ENCODE measurements around the gene BAG1. TPM values are rescaled to one million over a fixed set of nuclear protein-coding genes. Genes with fewer than 3 reads are reported as not detected.
A peak's percentile ranks its signal among the peaks of the same experiment; 100 is the strongest.

BAG1 gene
- total and polyA plus RNA-seq, 5 experiments from 2014 or later = 55.9 to 92.6 (median 80.5) TPM

- H3K27ac Mint-ChIP-seq = peak overlapping the region; percentile 39 to 100 (median 99)
- peaks cover 4 to 46% (median 18%) of the 10 kb centered on the region in 3 donors for H3K36me3 Mint-ChIP-seq
- H3K27me3 Mint-ChIP-seq = peaks cover 0 to 2% (median 0%) of the 10 kb centered on the region in 5 donors
- H3K4me3 Mint-ChIP-seq = peak overlapping the region; percentile 68 to 98 (median 92)
- peaks cover 34 to 81% (median 72%) of the 10 kb centered on the region in 4 donors for H3K4me1 Mint-ChIP-seq
- no peak for DNase-seq
- POLR2A ChIA-PET = interaction anchor here (2.6 kb wide), 1 partner anchor 181 kb away, joined by 23 read pairs; the partner anchor contains the start of gene NOL6
- no peak for ATAC-seq
- H3K9me3 Mint-ChIP-seq = no peaks in the 10 kb centered on the region
These were observed 27.4 kb upstream of the BAG1 start for GRCh38 chr9:33291901-33292300.

- H3K4me3 Mint-ChIP-seq = peak overlapping the region; percentile 82 to 99 (median 95)
- H3K36me3 Mint-ChIP-seq = peaks cover 4 to 38% (median 18%) of the 10 kb centered on the region in 3 donors
- H3K27me3 Mint-ChIP-seq = peaks cover 0 to 2% (median 0%) of the 10 kb centered on the region in 5 donors
- ATAC-seq (no peak), DNase-seq (no peak)
- POLR2A ChIA-PET = interaction anchor here (1.2 to 2.7 kb wide), 10 partner anchors 10 to 266 kb away, joined by 4 to 44 read pairs (median 12); partner anchors contain the start of genes AQP3, B4GALT1, BAG1 and CHMP5
- peak overlapping the region; percentile 97 to 100 (median 99) for H3K27ac Mint-ChIP-seq
- H3K4me1 Mint-ChIP-seq = peaks cover 28 to 77% (median 66%) of the 10 kb centered on the region in 4 donors
- H3K9me3 Mint-ChIP-seq = no peaks in the 10 kb centered on the region
These were observed 26.5 kb upstream of the BAG1 start for GRCh38 chr9:33291031-33291397.

- Mint-ChIP-seq H3K36me3 (peaks cover 4 to 36% (median 15%) of the 10 kb centered on the region in 3 donors), H3K4me3 (peak within 1 kb of the TSS; percentile 82 to 99 (median 95)), H3K4me1 (peaks cover 27 to 72% (median 63%) of the 10 kb centered on the region in 4 donors), H3K27me3 (peaks cover 0 to 2% (median 0%) of the 10 kb centered on the region in 5 donors), H3K27ac (peak within 1 kb of the TSS; percentile 97 to 100 (median 99)), H3K9me3 (no peaks in the 10 kb centered on the region)
- peak; percentile 84 to 85 for ATAC-seq
- POLR2A ChIA-PET = interaction anchor here (0.6 to 2.7 kb wide), 32 partner anchors 8 to 1674 kb away, joined by 3 to 44 read pairs (median 4); partner anchors contain the start of genes AQP3, B4GALT1, BAG1 and CHMP5
- DNase-seq = peak; percentile 93 to 100 (median 99)
These were observed 25.9 kb upstream of the BAG1 start, which contains the start of gene NFX1 for GRCh38 chr9:33290247-33291030. Gene NFX1, plus strand, starts transcription at chr9:33290516. Its CDS starts 57 bp downstream, at chr9:33290573.

GRCh38 chr9:33289936-33290246 is 25.4 kb upstream of the BAG1 start:
- Mint-ChIP-seq H3K27ac (peak overlapping the region; percentile 97 to 100 (median 99)), H3K4me1 (peaks cover 27 to 68% (median 60%) of the 10 kb centered on the region in 4 donors), H3K9me3 (no peaks in the 10 kb centered on the region), H3K4me3 (peak overlapping the region; percentile 82 to 99 (median 95)), H3K36me3 (peaks cover 4 to 33% (median 14%) of the 10 kb centered on the region in 3 donors), H3K27me3 (peaks cover 0 to 2% (median 0%) of the 10 kb centered on the region in 5 donors)
- ATAC-seq (no peak), DNase-seq (no peak)
- POLR2A ChIA-PET = interaction anchor here (0.6 to 2.7 kb wide), 32 partner anchors 8 to 1673 kb away, joined by 3 to 44 read pairs (median 4); partner anchors contain the start of genes AQP3, B4GALT1, BAG1 and CHMP5

GRCh38 chr9:33289496-33289895 is 25.0 kb upstream of the BAG1 start:
- H3K27me3 Mint-ChIP-seq = peaks cover 0 to 2% (median 0%) of the 10 kb centered on the region in 5 donors
- POLR2A ChIA-PET = interaction anchor here (0.6 to 2.7 kb wide), 21 partner anchors 7 to 1673 kb away, joined by 3 to 44 read pairs (median 4); partner anchors contain the start of genes AQP3, B4GALT1, BAG1 and CHMP5
- DNase-seq (peak in 7 of 10 donors; percentile 12 to 32 (median 25)), ATAC-seq (peak in 1 of 2 donors; percentile 1)
- peak overlapping the region; percentile 97 to 100 (median 99) for H3K27ac Mint-ChIP-seq
- H3K36me3 Mint-ChIP-seq = peaks cover 1 to 33% (median 10%) of the 10 kb centered on the region in 3 donors
- peak overlapping the region; percentile 82 to 99 (median 95) for H3K4me3 Mint-ChIP-seq
- H3K9me3 Mint-ChIP-seq = no peaks in the 10 kb centered on the region
- H3K4me1 Mint-ChIP-seq = peaks cover 23 to 64% (median 56%) of the 10 kb centered on the region in 4 donors

GRCh38 chr9:33288828-33289483 is 24.4 kb upstream of the BAG1 start:
- ATAC-seq (no peak), DNase-seq (peak in 1 of 10 donors; percentile 8)
- Mint-ChIP-seq H3K4me3 (peak overlapping the region; percentile 11 to 97 (median 76)), H3K9me3 (no peaks in the 10 kb centered on the region), H3K27me3 (peaks cover 0 to 2% (median 0%) of the 10 kb centered on the region in 5 donors), H3K4me1 (peaks cover 21 to 59% (median 52%) of the 10 kb centered on the region in 4 donors), H3K27ac (peak overlapping the region; percentile 68 to 100 (median 99)), H3K36me3 (peaks cover 0 to 31% (median 6%) of the 10 kb centered on the region in 3 donors)
- POLR2A ChIA-PET = interaction anchor here (1.8 to 2.7 kb wide), 5 partner anchors 24 to 264 kb away, joined by 11 to 44 read pairs (median 12); partner anchors contain the start of genes BAG1, CHMP5, DNAJA1 and NOL6

- Mint-ChIP-seq H3K9me3 (no peaks in the 10 kb centered on the region), H3K27ac (peak overlapping the region; percentile 71 to 99 (median 88)), H3K36me3 (peaks cover 0 to 30% (median 6%) of the 10 kb centered on the region in 3 donors), H3K27me3 (peaks cover 0 to 2% (median 0%) of the 10 kb centered on the region in 5 donors), H3K4me3 (peak overlapping the region in 5 of 10 donors; percentile 26 to 71 (median 46)), H3K4me1 (peaks cover 18 to 53% (median 46%) of the 10 kb centered on the region in 4 donors)
- DNase-seq (peak in 1 of 10 donors; percentile 63), ATAC-seq (no peak)
- POLR2A ChIA-PET = interaction anchor here (0.9 to 2.3 kb wide), 2 partner anchors 23 to 212 kb away, joined by 3 to 12 read pairs; partner anchors contain the start of genes BAG1, CHMP5 and SMU1
These were observed 23.7 kb upstream of the BAG1 start for GRCh38 chr9:33288235-33288634.

GRCh38 chr9:33287087-33287490 is 22.6 kb upstream of the BAG1 start:
- peak overlapping the region in 7 of 10 donors; percentile 4 to 78 (median 16) for H3K4me3 Mint-ChIP-seq
- H3K9me3 Mint-ChIP-seq = no peaks in the 10 kb centered on the region
- H3K4me1 Mint-ChIP-seq = peaks cover 8 to 42% (median 34%) of the 10 kb centered on the region in 4 donors
- peaks cover 0 to 2% (median 0%) of the 10 kb centered on the region in 5 donors for H3K27me3 Mint-ChIP-seq
- POLR2A ChIA-PET = interaction anchor here (1.4 to 2.3 kb wide), 2 partner anchors 22 to 129 kb away, joined by 4 to 12 read pairs; partner anchors contain the start of genes BAG1 and CHMP5
- H3K27ac Mint-ChIP-seq = peak overlapping the region; percentile 29 to 92 (median 89)
- peaks cover 0 to 32% (median 0%) of the 10 kb centered on the region in 3 donors for H3K36me3 Mint-ChIP-seq
- ATAC-seq = no peak
- peak in 8 of 10 donors; percentile 49 to 77 (median 66) for DNase-seq

GRCh38 chr9:33285502-33285901 is 21.0 kb upstream of the BAG1 start:
- peak overlapping the region in 3 of 10 donors; percentile 1 to 47 (median 9) for H3K27ac Mint-ChIP-seq
- DNase-seq = no peak
- peaks cover 0 to 2% (median 0%) of the 10 kb centered on the region in 5 donors for H3K27me3 Mint-ChIP-seq
- no peak for ATAC-seq
- H3K4me3 Mint-ChIP-seq = no peak overlapping the region
- POLR2A ChIA-PET = interaction anchor here (1.4 kb wide), 1 partner anchor 20 kb away, joined by 5 read pairs; the partner anchor contains the start of genes BAG1 and CHMP5
- H3K4me1 Mint-ChIP-seq = peaks cover 4 to 27% (median 20%) of the 10 kb centered on the region in 4 donors
- no peaks in the 10 kb centered on the region for H3K9me3 Mint-ChIP-seq
- H3K36me3 Mint-ChIP-seq = peaks cover 0 to 43% (median 0%) of the 10 kb centered on the region in 3 donors

GRCh38 chr9:33277484-33277883 is 13.0 kb upstream of the BAG1 start:
- POLR2A ChIA-PET = no interaction called here
- Mint-ChIP-seq H3K4me3 (no peak overlapping the region), H3K4me1 (peaks cover 0 to 4% (median 1%) of the 10 kb centered on the region in 4 donors), H3K27me3 (no peaks in the 10 kb centered on the region), H3K27ac (peak overlapping the region in 3 of 10 donors; percentile 6 to 38 (median 7)), H3K9me3 (no peaks in the 10 kb centered on the region), H3K36me3 (peaks cover 0 to 93% (median 0%) of the 10 kb centered on the region in 3 donors)
- ATAC-seq (no peak), DNase-seq (no peak)

- Mint-ChIP-seq H3K36me3 (peaks cover 0 to 90% (median 15%) of the 10 kb centered on the region in 3 donors), H3K4me1 (peaks cover 3 to 13% (median 6%) of the 10 kb centered on the region in 4 donors), H3K4me3 (no peak overlapping the region), H3K27ac (peak overlapping the region in 4 of 10 donors; percentile 28 to 84 (median 58)), H3K9me3 (no peaks in the 10 kb centered on the region), H3K27me3 (no peaks in the 10 kb centered on the region)
- DNase-seq (no peak), ATAC-seq (no peak)
- POLR2A ChIA-PET = no interaction called here
These were observed 9.4 kb upstream of the BAG1 start for GRCh38 chr9:33273972-33274328.
